Measurements from ENCODE around the gene SMARCAL1. TPM values are rescaled to one million over a fixed set of nuclear protein-coding genes. Genes with fewer than 3 reads are reported as not detected.
A peak's percentile ranks its signal among the peaks of the same experiment; 100 is the strongest.

The SMARCAL1 gene
- total and polyA plus RNA-seq, 9 of the 15 experiments (the other 6 are each of a cell fraction or from before 2014, with no cell fraction given) = 8.2 to 27.9 (median 12.4) TPM

GRCh38 chr2:216497382-216498069, 85.2 kb downstream of the SMARCAL1 start:
- peak overlapping the region; percentile 90 for H2AFZ ChIP-seq (ENCODE audit: low read depth, low read length)
- DNase-seq (ENCODE audit: extremely low read depth in 1 of 4, low spot score in 3 of 4) (peak in 3 of 4 experiments; percentile 20 to 31 (median 26)), FAIRE-seq (no peak), ATAC-seq (peak; percentile 8)
- peaks cover 36% of the 10 kb centered on the region for H3K36me3 ChIP-seq (ENCODE audit: control insufficient read depth, insufficient read depth, low read length)
- H3K27me3 ChIP-seq (ENCODE audit: control insufficient read depth in 2 of 2, insufficient read depth in 2 of 2, low read length in 2 of 2) = no peaks in the 10 kb centered on the region
- H3K9me1 ChIP-seq (ENCODE audit: control insufficient read depth, insufficient read depth, low read length) = no peaks in the 10 kb centered on the region
- CTCF ChIA-PET (ENCODE audit: low intra/inter-chr PET ratio) = no interaction called here
- WGBS (ENCODE audit: insufficient coverage, low coverage, missing lambda C conversion rate) = 18% methylated on average over 5 of the region's 6 CpGs
- TF ChIP-seq ZNF639 (CRISPR knock-in tag; conservative IDR thresholded peaks at IDR 0.05 in 1 of 2, IDR thresholded peaks at IDR 0.05 in 1 of 2) (0 out of 4 replicates have a peak, but pooled peaks of 1 of the 2 experiments have one; percentile 9), ZNF134 (CRISPR knock-in tag; conservative IDR thresholded peaks at IDR 0.05) (no peak), JUNB (CRISPR knock-in tag; conservative IDR thresholded peaks at IDR 0.05) (no peak), ZBTB11 (CRISPR knock-in tag; IDR thresholded peaks at IDR 0.05) (0 out of 6 replicates have a peak, but pooled peaks of 1 of the 3 experiments have one; percentile 6), ZNF778 (CRISPR knock-in tag; IDR thresholded peaks at IDR 0.05) (no peak), ZNF584 (CRISPR knock-in tag; IDR thresholded peaks at IDR 0.05; ENCODE audit: low read depth) (no peak), CCNT2 (IDR thresholded peaks at IDR 0.05; ENCODE audit: borderline replicate concordance, extremely low read depth, insufficient read length, low read depth, low read length) (no peak), ZNF121 (CRISPR knock-in tag; conservative IDR thresholded peaks at IDR 0.05) (peak; percentile 74; the same call in 1 of the 2 replicates)
- H3K27ac ChIP-seq (ENCODE audit: extremely low read depth, low read depth, low read length) = peak overlapping the region; percentile 86
- H3K4me3 ChIP-seq = peak overlapping the region; percentile 83
- POLR2A ChIA-PET = interaction anchor here (0.5 to 2.5 kb wide), 7 partner anchors 9 to 877 kb away, joined by 3 to 18 read pairs (median 3); no protein-coding TSS in a partner anchor
- intact Hi-C loops (cut with micrococcal nuclease) (loop anchor here (2.0 kb wide), 1 partner anchor 81 kb away; no protein-coding TSS in a partner anchor), in situ Hi-C loops (cut with MboI) (no loop called here)
- H3K9me3 ChIP-seq (replicated peaks; ENCODE audit: control insufficient read depth, insufficient read depth, low read depth, low read length) = no peaks in the 10 kb centered on the region
- BruUV-seq (replicated peaks) = no TSS peak
- H3K4me2 ChIP-seq (ENCODE audit: insufficient read depth, low read length) = peak overlapping the region; percentile 95
- peaks cover 22% of the 10 kb centered on the region for H4K20me1 ChIP-seq (replicated peaks; ENCODE audit: control insufficient read depth, insufficient read depth, low read length)
- H3K79me2 ChIP-seq (ENCODE audit: control insufficient read depth, insufficient read depth, low read length) = peaks cover 54% of the 10 kb centered on the region
- peak overlapping the region; percentile 95 to 97; a peak in 3 of 4 replicates for H3K9ac ChIP-seq (ENCODE audit: insufficient read depth in 1 of 2, low read depth in 2 of 2, low read length in 2 of 2)
- H3K4me1 ChIP-seq (replicated peaks in 1 of 2; ENCODE audit: control insufficient read depth in 2 of 2, insufficient read depth in 2 of 2, low read length in 2 of 2) = peaks cover 0 to 2% of the 10 kb centered on the region in 2 experiments; a peak in 2 of 5 replicates

Data from K562 (cell line).